Measurements from ENCODE around the gene POPDC2.

POPDC2 gene

DNA sequence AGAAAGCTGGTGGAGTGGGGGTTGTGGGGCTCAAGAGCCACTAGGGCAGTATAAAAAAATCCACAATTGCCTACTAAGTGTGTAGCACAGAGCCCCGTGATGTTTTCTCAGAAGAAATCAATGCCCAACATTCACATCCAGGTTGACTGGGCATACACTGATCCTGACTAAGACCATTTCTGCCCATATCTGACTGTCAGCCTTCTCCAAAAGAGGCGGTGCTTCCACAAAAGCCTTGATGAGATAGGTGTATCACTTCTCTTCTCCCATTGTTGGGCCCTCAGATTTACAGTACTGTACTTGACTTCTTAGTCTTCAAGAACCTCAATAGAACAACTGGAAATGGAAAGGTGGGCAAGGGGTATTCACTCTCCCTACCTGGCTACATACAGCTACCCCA lies 1.4 kb downstream of the POPDC2 start:
- no peaks in the 10 kb centered on the region for H3K36me3 ChIP-seq
- no peak overlapping the region for H3K27ac ChIP-seq
- no peak overlapping the region for H3K4me3 ChIP-seq (ENCODE audit: low read depth in 1 of 2, low read length in 1 of 2)
- TF ChIP-seq, protein P1, sequence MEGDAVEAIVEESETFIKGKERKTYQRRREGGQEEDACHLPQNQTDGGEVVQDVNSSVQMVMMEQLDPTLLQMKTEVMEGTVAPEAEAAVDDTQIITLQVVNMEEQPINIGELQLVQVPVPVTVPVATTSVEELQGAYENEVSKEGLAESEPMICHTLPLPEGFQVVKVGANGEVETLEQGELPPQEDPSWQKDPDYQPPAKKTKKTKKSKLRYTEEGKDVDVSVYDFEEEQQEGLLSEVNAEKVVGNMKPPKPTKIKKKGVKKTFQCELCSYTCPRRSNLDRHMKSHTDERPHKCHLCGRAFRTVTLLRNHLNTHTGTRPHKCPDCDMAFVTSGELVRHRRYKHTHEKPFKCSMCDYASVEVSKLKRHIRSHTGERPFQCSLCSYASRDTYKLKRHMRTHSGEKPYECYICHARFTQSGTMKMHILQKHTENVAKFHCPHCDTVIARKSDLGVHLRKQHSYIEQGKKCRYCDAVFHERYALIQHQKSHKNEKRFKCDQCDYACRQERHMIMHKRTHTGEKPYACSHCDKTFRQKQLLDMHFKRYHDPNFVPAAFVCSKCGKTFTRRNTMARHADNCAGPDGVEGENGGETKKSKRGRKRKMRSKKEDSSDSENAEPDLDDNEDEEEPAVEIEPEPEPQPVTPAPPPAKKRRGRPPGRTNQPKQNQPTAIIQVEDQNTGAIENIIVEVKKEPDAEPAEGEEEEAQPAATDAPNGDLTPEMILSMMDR (IDR thresholded peaks at IDR 0.05): no peak
- H3K4me1 ChIP-seq (ENCODE audit: control insufficient read depth in 1 of 2, insufficient read depth in 1 of 2, low read depth in 1 of 2, low read length in 1 of 2): no peaks in the 10 kb centered on the region
- H3K27me3 ChIP-seq: no peaks in the 10 kb centered on the region
- no peaks in the 10 kb centered on the region for H3K9me3 ChIP-seq

DNA sequence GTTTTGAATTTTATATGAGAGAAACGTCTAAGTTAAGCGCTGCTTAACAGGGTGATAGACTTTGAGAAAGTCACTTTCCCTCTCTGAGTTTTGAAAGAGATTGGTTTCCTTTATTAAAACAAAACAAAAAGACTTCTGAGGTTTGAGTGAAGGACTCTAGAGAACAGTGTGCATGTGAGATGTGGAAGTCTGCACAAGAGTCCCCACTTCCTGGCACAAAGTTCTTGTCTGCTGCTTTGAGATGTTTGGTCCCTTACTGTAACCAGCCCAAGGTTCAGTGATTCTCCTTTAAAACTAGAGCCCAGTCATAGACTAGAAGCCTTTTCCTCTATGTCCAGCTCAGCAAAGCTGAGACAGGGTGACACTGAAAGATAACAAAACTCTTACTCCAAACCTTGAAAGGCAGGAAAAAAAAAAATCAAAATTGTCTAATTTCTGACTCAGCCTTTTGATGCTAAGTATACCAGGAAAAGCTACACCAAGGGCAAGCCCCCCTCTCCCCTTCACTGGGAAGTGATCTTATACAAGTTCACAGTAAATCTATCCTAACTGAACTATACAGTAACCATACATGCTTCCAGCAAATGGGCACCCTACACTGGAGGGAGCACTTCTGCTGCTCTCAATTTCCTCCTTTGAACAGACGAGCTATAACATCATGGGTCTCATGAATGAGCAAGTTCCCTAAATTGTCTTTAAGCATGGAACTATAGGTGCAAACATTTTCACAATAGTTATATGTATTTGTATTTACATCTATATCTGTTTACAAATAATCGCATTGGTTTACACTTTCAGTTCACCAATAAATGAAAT lies 2.3 kb downstream of the POPDC2 start:
- H3K27me3 ChIP-seq: no peaks in the 10 kb centered on the region
- no peaks in the 10 kb centered on the region for H3K9me3 ChIP-seq
- H3K4me1 ChIP-seq (ENCODE audit: control insufficient read depth in 1 of 2, insufficient read depth in 1 of 2, low read depth in 1 of 2, low read length in 1 of 2): no peaks in the 10 kb centered on the region
- no peak overlapping the region for H3K4me3 ChIP-seq (ENCODE audit: low read depth in 1 of 2, low read length in 1 of 2)
- TF ChIP-seq, protein P1 (IDR thresholded peaks at IDR 0.05): no peak
- H3K36me3 ChIP-seq: no peaks in the 10 kb centered on the region
- no peak overlapping the region for H3K27ac ChIP-seq

GRCh38 chr3:119653876-119654275 lies 6.5 kb downstream of the POPDC2 start:
- H3K4me1 ChIP-seq (ENCODE audit: control insufficient read depth in 1 of 2, insufficient read depth in 1 of 2, low read depth in 1 of 2, low read length in 1 of 2): no peaks in the 10 kb centered on the region
- H3K9me3 ChIP-seq: no peaks in the 10 kb centered on the region
- TF ChIP-seq, protein P1 (IDR thresholded peaks at IDR 0.05): no peak
- no peak overlapping the region for H3K4me3 ChIP-seq (ENCODE audit: low read depth in 1 of 2, low read length in 1 of 2)
- H3K36me3 ChIP-seq: no peaks in the 10 kb centered on the region
- no peak overlapping the region for H3K27ac ChIP-seq
- no peaks in the 10 kb centered on the region for H3K27me3 ChIP-seq

GRCh38 chr3:119652306-119653033 lies 7.9 kb downstream of the POPDC2 start:
- Histone ChIP-seq H3K9me3 (no peaks in the 10 kb centered on the region), H3K27ac (no peak overlapping the region), H3K4me1 (ENCODE audit: control insufficient read depth in 1 of 2, insufficient read depth in 1 of 2, low read depth in 1 of 2, low read length in 1 of 2) (no peaks in the 10 kb centered on the region), H3K27me3 (no peaks in the 10 kb centered on the region), H3K4me3 (ENCODE audit: low read depth in 1 of 2, low read length in 1 of 2) (no peak overlapping the region), H3K36me3 (peaks cover 6% of the 10 kb centered on the region)
- TF ChIP-seq, protein P1 (IDR thresholded peaks at IDR 0.05): no peak

DNA sequence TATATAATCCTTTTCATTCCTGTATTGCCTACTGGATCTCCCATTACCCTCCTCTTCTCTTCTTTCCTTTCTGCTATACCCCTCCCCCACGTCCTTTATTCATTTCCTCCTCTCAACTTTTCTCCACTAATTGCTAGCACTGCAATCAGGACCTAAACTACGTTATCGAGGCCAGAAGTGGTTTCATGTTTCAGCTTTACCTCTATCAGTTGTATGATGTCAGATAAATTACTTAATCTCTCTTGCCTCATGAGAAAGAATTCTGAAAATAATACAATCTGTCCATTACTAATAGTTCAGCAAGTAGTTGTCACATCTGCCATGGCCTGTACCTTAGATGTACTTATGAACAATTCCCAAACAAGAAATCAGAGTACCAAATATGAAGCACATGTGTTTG lies 10.6 kb downstream of the POPDC2 start:
- TF ChIP-seq, protein P1 (IDR thresholded peaks at IDR 0.05): no peak
- H3K36me3 ChIP-seq: peaks cover 6% of the 10 kb centered on the region
- H3K27me3 ChIP-seq: no peaks in the 10 kb centered on the region
- H3K9me3 ChIP-seq: no peaks in the 10 kb centered on the region
- H3K27ac ChIP-seq: no peak overlapping the region
- no peak overlapping the region for H3K4me3 ChIP-seq (ENCODE audit: low read depth in 1 of 2, low read length in 1 of 2)
- no peaks in the 10 kb centered on the region for H3K4me1 ChIP-seq (ENCODE audit: control insufficient read depth in 1 of 2, insufficient read depth in 1 of 2, low read depth in 1 of 2, low read length in 1 of 2)

Data from neutrophil (primary cell).